Chondrocyte (in vitro differentiated cells): ENCODE measurements around the gene ZNF90. TPM values are rescaled to one million over a fixed set of nuclear protein-coding genes. Genes with fewer than 3 reads are reported as not detected.
"Not testable (repeated sequence)": the region's sequence is repeated elsewhere in the genome, so short reads cannot be mapped to it uniquely, and the experiment has no call there.

Experiments used
- DNase-seq: peaks from one replicate; pipeline ENCODE4 v3.0.0; 2021; ENCODE audit warnings: mixed read lengths, low spot score
- H3K27ac Mint-ChIP-seq: one replicate; pipeline ENCODE4 v1.8.0; 2021; ENCODE audit warnings: mild to moderate bottlenecking, moderate library complexity, mixed read lengths; ENCODE audit not compliant: unreplicated experiment
- H3K27me3 Mint-ChIP-seq: 2 replicates; pipeline ENCODE4 v1.8.0; 2021; ENCODE audit warnings: low read depth, mixed read lengths
- H3K36me3 Mint-ChIP-seq: 2 replicates; pipeline ENCODE4 v1.8.0; 2021; ENCODE audit warnings: low read depth, mixed read lengths
- H3K4me1 Mint-ChIP-seq: 2 replicates; pipeline ENCODE4 v1.8.0; 2021; ENCODE audit warnings: low read depth, mild to moderate bottlenecking, mixed read lengths
- H3K4me3 Mint-ChIP-seq: one replicate; pipeline ENCODE4 v1.8.0; 2021; ENCODE audit warnings: mild to moderate bottlenecking, moderate library complexity, mixed read lengths; ENCODE audit not compliant: unreplicated experiment
- H3K9me3 Mint-ChIP-seq: 2 replicates; pipeline ENCODE4 v1.8.0; 2021; ENCODE audit warnings: low read depth, mixed read lengths
- CTCF ChIP-seq: fragments of 200-600 bp; sonication (generic); IDR thresholded peaks from 2 replicates; pipeline ENCODE4 v1.5.0; 2021; ENCODE audit warnings: antibody characterized with exemption, mild to moderate bottlenecking, moderate library complexity
- total RNA-seq: library from RNA; stranded (reverse); gene quantifications from 3 replicates; pipeline ENCODE4 v1.2.1, GENCODE V29; 2021

Gene ZNF90
- total RNA-seq, 1 donor from 2014 or later, result 2.4 TPM

- Mint-ChIP-seq H3K9me3 (peaks cover 10% of the 10 kb centered on the region), H3K4me1 (peaks cover 19% of the 10 kb centered on the region), H3K27ac (no peak overlapping the region), H3K36me3 (peaks cover 1% of the 10 kb centered on the region), H3K27me3 (no peaks in the 10 kb centered on the region), H3K4me3 (no peak overlapping the region)
- no peak for TF ChIP-seq CTCF
- DNase-seq, result no peak
Measured at GRCh38 chr19:20080656-20081055, 2.9 kb downstream of the ZNF90 start.

- H3K4me1 Mint-ChIP-seq, result peaks cover 19% of the 10 kb centered on the region
- not testable (repeated sequence) for H3K36me3 Mint-ChIP-seq, DNase-seq, H3K4me3 Mint-ChIP-seq, H3K9me3 Mint-ChIP-seq, H3K27me3 Mint-ChIP-seq, H3K27ac Mint-ChIP-seq
Measured at GRCh38 chr19:20082232-20082833, 4.5 kb downstream of the ZNF90 start.

- H3K4me1 Mint-ChIP-seq, result peaks cover 15% of the 10 kb centered on the region
- not testable (repeated sequence) for H3K27ac Mint-ChIP-seq, H3K36me3 Mint-ChIP-seq, DNase-seq, H3K4me3 Mint-ChIP-seq, H3K27me3 Mint-ChIP-seq, H3K9me3 Mint-ChIP-seq
Measured at GRCh38 chr19:20082876-20083275, 5.1 kb downstream of the ZNF90 start.

GRCh38 chr19:20102097-20102496, 24.3 kb downstream of the ZNF90 start:
- H3K27ac Mint-ChIP-seq, result no peak overlapping the region
- H3K27me3 Mint-ChIP-seq, result no peaks in the 10 kb centered on the region
- no peak overlapping the region for H3K4me3 Mint-ChIP-seq
- H3K36me3 Mint-ChIP-seq, result peaks cover 28% of the 10 kb centered on the region
- no peak for TF ChIP-seq CTCF
- no peaks in the 10 kb centered on the region for H3K4me1 Mint-ChIP-seq
- DNase-seq, result no peak
- H3K9me3 Mint-ChIP-seq, result peaks cover 56% of the 10 kb centered on the region

- Mint-ChIP-seq H3K4me3 (no peak overlapping the region), H3K9me3 (peaks cover 52% of the 10 kb centered on the region), H3K4me1 (no peaks in the 10 kb centered on the region), H3K36me3 (peaks cover 28% of the 10 kb centered on the region), H3K27ac (no peak overlapping the region), H3K27me3 (no peaks in the 10 kb centered on the region)
- DNase-seq, result no peak
- no peak for TF ChIP-seq CTCF
Measured at GRCh38 chr19:20103091-20103740, 25.4 kb downstream of the ZNF90 start.

- H3K4me1 Mint-ChIP-seq, result no peaks in the 10 kb centered on the region
- H3K27me3 Mint-ChIP-seq, result no peaks in the 10 kb centered on the region
- peaks cover 34% of the 10 kb centered on the region for H3K9me3 Mint-ChIP-seq
- H3K4me3 Mint-ChIP-seq, result no peak overlapping the region
- H3K36me3 Mint-ChIP-seq, result peaks cover 26% of the 10 kb centered on the region
- H3K27ac Mint-ChIP-seq, result no peak overlapping the region
- DNase-seq, result no peak
- TF ChIP-seq CTCF, result no peak
Measured at GRCh38 chr19:20107301-20107700, 29.5 kb downstream of the ZNF90 start.

GRCh38 chr19:20118064-20118839, 40.5 kb downstream of the ZNF90 start:
- H3K9me3 Mint-ChIP-seq, result peaks cover 55% of the 10 kb centered on the region
- DNase-seq, H3K27me3 Mint-ChIP-seq, H3K4me3 Mint-ChIP-seq, H3K4me1 Mint-ChIP-seq, H3K27ac Mint-ChIP-seq: not testable (repeated sequence)
- peaks cover 51% of the 10 kb centered on the region for H3K36me3 Mint-ChIP-seq
